Bronchial epithelial cell (primary cell): ENCODE data around the gene MIOX. TPM values are rescaled to one million over a fixed set of nuclear protein-coding genes. Genes with fewer than 3 reads are reported as not detected.

Source experiments
- DNase-seq: peaks from one replicate; pipeline ENCODE4 v3.0.0-alpha.2; 2010; ENCODE audit warnings: low read depth
- FAIRE-seq: peaks from 2 replicates; lab custom pipeline; 2011; peaks lifted over from hg19 to GRCh38; lab: Jason Lieb, UNC
- H3K27me3 ChIP-seq: 2 replicates; pipeline ENCODE4 v1.5.1; 2011; ENCODE audit warnings: low read length; ENCODE audit not compliant: control insufficient read depth, insufficient read depth
- H3K36me3 ChIP-seq: 2 replicates; pipeline ENCODE4 v1.5.1; 2011; ENCODE audit warnings: low read length; ENCODE audit not compliant: control insufficient read depth, insufficient read depth
- H3K4me3 ChIP-seq: 2 replicates; pipeline ENCODE4 v1.5.1; 2011; ENCODE audit warnings: mild to moderate bottlenecking, low read depth, low read length, control low read depth
- total RNA-seq: library from RNA; depleted of rRNA; stranded (reverse); fragments of >200 nt; gene quantifications from 2 replicates; pipeline ENCODE4 v1.2.1, GENCODE V29; 2014
- TF ChIP-seq, protein P1 (sequence below): IDR thresholded peaks from 2 replicates; pipeline ENCODE4 v1.5.1; 2011; ENCODE audit warnings: mild to moderate bottlenecking, moderate library complexity, low read length, control low read depth, inconsistent platforms; ENCODE audit not compliant: insufficient read depth, severe bottlenecking

The MIOX gene
- total RNA-seq, 1 donor from 2014 or later: not detected

DNA sequence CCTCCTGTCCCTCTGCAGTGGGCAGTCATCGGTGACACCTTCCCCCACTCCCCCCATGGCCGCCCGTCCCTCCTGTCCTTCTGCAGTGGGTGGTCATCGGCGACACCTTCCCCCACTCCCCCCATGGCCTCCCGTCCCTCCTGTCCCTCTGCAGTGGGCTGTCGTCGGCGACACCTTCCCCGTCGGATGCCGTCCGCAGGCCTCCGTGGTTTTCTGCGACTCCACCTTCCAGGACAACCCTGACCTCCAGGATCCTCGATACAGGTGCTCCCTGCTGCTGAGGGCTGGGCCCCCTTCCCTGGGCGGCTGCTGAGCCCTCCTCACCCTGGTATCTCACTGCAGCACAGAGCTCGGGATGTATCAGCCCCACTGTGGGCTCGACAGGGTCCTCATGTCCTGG lies 2.2 kb downstream of the MIOX start:
- no peak for FAIRE-seq
- no peak for DNase-seq
- Histone ChIP-seq H3K27me3 (peaks cover 4% of the 10 kb centered on the region), H3K4me3 (no peak overlapping the region), H3K36me3 (no peaks in the 10 kb centered on the region)
- TF ChIP-seq, protein P1, sequence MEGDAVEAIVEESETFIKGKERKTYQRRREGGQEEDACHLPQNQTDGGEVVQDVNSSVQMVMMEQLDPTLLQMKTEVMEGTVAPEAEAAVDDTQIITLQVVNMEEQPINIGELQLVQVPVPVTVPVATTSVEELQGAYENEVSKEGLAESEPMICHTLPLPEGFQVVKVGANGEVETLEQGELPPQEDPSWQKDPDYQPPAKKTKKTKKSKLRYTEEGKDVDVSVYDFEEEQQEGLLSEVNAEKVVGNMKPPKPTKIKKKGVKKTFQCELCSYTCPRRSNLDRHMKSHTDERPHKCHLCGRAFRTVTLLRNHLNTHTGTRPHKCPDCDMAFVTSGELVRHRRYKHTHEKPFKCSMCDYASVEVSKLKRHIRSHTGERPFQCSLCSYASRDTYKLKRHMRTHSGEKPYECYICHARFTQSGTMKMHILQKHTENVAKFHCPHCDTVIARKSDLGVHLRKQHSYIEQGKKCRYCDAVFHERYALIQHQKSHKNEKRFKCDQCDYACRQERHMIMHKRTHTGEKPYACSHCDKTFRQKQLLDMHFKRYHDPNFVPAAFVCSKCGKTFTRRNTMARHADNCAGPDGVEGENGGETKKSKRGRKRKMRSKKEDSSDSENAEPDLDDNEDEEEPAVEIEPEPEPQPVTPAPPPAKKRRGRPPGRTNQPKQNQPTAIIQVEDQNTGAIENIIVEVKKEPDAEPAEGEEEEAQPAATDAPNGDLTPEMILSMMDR: no peak

DNA sequence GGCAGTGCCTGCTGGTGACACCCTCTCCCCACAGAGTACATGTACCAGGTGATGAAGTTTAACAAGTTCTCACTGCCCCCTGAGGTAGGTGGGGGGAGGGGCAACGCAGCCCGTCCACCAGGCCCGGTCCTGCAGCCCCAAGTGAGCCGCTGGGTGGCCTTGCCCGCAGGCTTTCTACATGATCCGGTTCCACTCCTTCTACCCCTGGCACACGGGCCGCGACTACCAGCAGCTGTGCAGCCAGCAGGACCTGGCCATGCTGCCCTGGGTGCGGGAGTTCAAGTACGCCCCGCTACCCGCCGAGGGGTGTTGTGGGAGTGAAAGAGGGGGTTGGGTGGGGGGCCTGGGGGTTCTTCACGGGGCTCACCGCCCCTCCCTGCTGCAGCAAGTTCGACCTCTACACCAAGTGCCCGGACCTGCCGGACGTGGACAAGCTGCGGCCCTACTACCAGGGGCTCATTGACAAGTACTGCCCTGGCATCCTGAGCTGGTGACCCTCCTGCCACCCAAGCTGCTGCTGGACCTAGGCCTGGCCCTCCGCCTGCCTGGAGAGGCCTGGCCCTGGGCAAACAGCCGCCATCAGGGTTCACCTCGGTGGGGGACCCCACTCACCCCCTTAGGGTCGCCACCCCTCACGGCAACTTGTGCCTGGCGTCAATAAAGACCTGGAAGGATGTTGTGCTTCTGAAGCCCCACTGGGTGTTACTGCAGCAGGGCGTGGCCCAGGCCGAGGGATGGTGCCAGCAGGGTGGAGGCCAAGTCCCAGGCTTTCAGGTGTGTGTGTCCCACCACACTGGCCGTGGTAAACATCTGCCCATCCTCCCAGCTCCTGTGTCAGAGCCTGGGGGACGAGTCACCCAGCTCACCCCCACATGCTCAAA lies 2.9 kb downstream of the MIOX start:
- Histone ChIP-seq H3K4me3 (no peak overlapping the region), H3K27me3 (peaks cover 4% of the 10 kb centered on the region), H3K36me3 (no peaks in the 10 kb centered on the region)
- TF ChIP-seq, protein P1: no peak
- DNase-seq (no peak), FAIRE-seq (no peak)

GRCh38 chr22:50490531-50491308 lies 4.1 kb downstream of the MIOX start:
- Histone ChIP-seq H3K4me3 (no peak overlapping the region), H3K36me3 (no peaks in the 10 kb centered on the region), H3K27me3 (peaks cover 4% of the 10 kb centered on the region)
- no peak for FAIRE-seq
- TF ChIP-seq, protein P1: no peak
- DNase-seq: no peak

DNA sequence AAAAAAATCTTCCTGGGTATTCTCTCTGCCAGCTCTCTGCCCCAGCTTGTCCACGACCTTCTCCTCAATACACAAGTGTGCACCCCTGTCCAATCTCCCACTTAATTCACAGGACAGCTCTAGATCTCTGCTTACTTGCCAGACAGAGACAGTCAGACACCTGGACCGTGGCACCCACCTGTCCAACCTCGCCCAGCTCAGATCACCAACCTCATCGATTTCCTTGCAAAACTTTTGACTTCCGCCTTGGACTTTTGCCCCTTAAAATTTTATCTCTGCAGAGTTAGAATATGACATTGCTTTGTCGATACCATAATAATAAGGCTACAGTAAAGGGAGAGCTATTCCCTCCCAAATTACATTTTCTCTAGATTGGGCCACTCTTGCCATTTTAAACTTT lies 10.4 kb downstream of the MIOX start:
- FAIRE-seq: no peak
- H3K36me3 ChIP-seq: no peaks in the 10 kb centered on the region
- no peak overlapping the region for H3K4me3 ChIP-seq
- H3K27me3 ChIP-seq: no peaks in the 10 kb centered on the region
- DNase-seq: no peak
- TF ChIP-seq, protein P1: no peak

GRCh38 chr22:50498322-50498890 lies 11.7 kb downstream of the MIOX start:
- Histone ChIP-seq H3K36me3 (peaks cover 2% of the 10 kb centered on the region), H3K4me3 (no peak overlapping the region), H3K27me3 (no peaks in the 10 kb centered on the region)
- FAIRE-seq (peak; percentile 92), DNase-seq (peak; percentile 59)
- TF ChIP-seq, protein P1: peak; percentile 80
